Dendritic cell treated with granulocyte-macrophage colony-stimulating factor and Interleukin-4, amounts not matched to agents 40 ng/mL and 50 ng/mL, for 4 days (primary cell): ENCODE measurements around the gene MRFAP1L1.

Experiments
- H3K27ac Mint-ChIP-seq: one replicate; pipeline ENCODE4 v1.8.0; 2022; ENCODE audit warnings: mild to moderate bottlenecking, mixed read lengths
- H3K27me3 Mint-ChIP-seq: one replicate; pipeline ENCODE4 v1.8.0; 2022; ENCODE audit warnings: mild to moderate bottlenecking, mixed read lengths
- H3K36me3 Mint-ChIP-seq: one replicate; pipeline ENCODE4 v1.8.0; 2022; ENCODE audit warnings: low read depth, mixed read lengths
- H3K4me1 Mint-ChIP-seq: one replicate; pipeline ENCODE4 v1.8.0; 2022; ENCODE audit warnings: low read depth, mixed read lengths
- H3K4me3 Mint-ChIP-seq: one replicate; pipeline ENCODE4 v1.8.0; 2022; ENCODE audit warnings: mild to moderate bottlenecking, moderate library complexity, mixed read lengths
- H3K9me3 Mint-ChIP-seq: one replicate; pipeline ENCODE4 v1.8.0; 2022; ENCODE audit warnings: mixed read lengths
- intact Hi-C: fragments of 100-400 bp; cut with micrococcal nuclease; formaldehyde crosslinking; loops from one replicate; pipeline ENCODE4 v1.15.0; 2022

Gene MRFAP1L1

GRCh38 chr4:6716018-6716911 lies 6.6 kb upstream of the MRFAP1L1 start, which contains the start of gene BLOC1S4:
BLOC1S4 (plus strand) TSS chr4:6716174; CDS start chr4:6716210, 36 bp downstream.
- peaks cover under 1% of the 10 kb centered on the region for H3K9me3 Mint-ChIP-seq
- peak within 1 kb of the TSS; percentile 98 for H3K4me3 Mint-ChIP-seq
- intact Hi-C loops, result loop anchor here (5.0 kb wide), 3 partner anchors 66 to 271 kb away; partner anchors contain the start of gene KIAA0232
- H3K27me3 Mint-ChIP-seq, result peaks cover 3% of the 10 kb centered on the region
- H3K4me1 Mint-ChIP-seq, result peaks cover 34% of the 10 kb centered on the region
- H3K27ac Mint-ChIP-seq, result peak within 1 kb of the TSS; percentile 97
- peaks cover 22% of the 10 kb centered on the region for H3K36me3 Mint-ChIP-seq

- peak overlapping the region; percentile 97 for H3K27ac Mint-ChIP-seq
- H3K4me3 Mint-ChIP-seq, result peak overlapping the region; percentile 98
- H3K4me1 Mint-ChIP-seq, result peaks cover 40% of the 10 kb centered on the region
- H3K27me3 Mint-ChIP-seq, result no peaks in the 10 kb centered on the region
- H3K36me3 Mint-ChIP-seq, result peaks cover 22% of the 10 kb centered on the region
- peaks cover 7% of the 10 kb centered on the region for H3K9me3 Mint-ChIP-seq
- intact Hi-C loops, result loop anchor here (5.0 kb wide), 3 partner anchors 67 to 272 kb away; partner anchors contain the start of gene KIAA0232
Observed at GRCh38 chr4:6715704-6716017, 6.0 kb upstream of the MRFAP1L1 start.

DNA sequence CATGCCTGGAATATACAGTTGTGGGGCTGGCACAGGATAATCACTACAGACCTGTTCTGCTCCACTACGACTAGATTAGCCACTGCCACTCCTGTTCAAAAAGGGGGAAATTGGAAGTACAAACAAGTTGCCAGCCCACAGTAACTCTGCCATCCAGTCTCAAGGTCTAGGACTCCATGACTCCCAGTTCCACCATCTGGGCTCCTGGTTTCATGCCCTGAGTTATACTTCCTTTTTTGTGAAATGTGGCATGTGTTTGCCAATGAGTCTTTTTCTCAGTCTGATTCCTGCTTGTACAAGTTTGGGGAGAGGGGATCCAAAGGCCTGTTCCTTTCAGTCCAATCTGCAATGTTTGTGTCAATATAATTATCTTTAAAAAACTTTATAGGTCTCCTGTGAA lies 5.3 kb upstream of the MRFAP1L1 start:
- peak overlapping the region; percentile 97 for H3K27ac Mint-ChIP-seq

GRCh38 chr4:6710996-6711395 lies 1.3 kb upstream of the MRFAP1L1 start:
- Mint-ChIP-seq H3K4me3 (no peak overlapping the region), H3K36me3 (peaks cover 32% of the 10 kb centered on the region), H3K27me3 (no peaks in the 10 kb centered on the region), H3K9me3 (peaks cover 10% of the 10 kb centered on the region), H3K4me1 (peaks cover 65% of the 10 kb centered on the region), H3K27ac (peak overlapping the region; percentile 91)
- intact Hi-C loops, result no loop called here

More for the DNA sequence above, 5.3 kb upstream of the MRFAP1L1 start:
- Mint-ChIP-seq H3K4me3 (no peak overlapping the region), H3K9me3 (peaks cover 10% of the 10 kb centered on the region), H3K36me3 (peaks cover 22% of the 10 kb centered on the region), H3K27me3 (no peaks in the 10 kb centered on the region), H3K4me1 (peaks cover 40% of the 10 kb centered on the region)
- intact Hi-C loops, result loop anchor here (5.0 kb wide), 3 partner anchors 67 to 272 kb away; partner anchors contain the start of gene KIAA0232

DNA sequence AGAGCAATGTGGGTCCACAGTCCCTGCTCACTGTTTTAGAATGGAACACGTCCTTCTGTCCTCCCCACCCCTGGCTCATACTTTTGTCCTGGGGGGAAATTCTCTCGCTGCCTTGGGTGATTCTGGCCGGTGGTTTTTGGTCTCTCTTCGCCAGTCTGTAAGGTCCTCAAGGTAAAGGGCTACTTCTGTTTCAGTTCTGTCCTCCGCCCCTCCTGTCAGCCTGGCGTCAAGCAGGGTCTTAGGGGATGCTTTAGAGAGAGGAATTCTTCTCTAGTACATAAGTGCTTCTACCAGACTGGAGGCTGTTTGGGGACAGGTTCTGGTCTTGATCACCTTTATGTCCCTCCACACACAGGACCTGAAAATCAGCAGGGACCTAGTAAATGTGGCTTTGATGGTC lies 617 bp upstream of the MRFAP1L1 start:
- Mint-ChIP-seq H3K27ac (peak overlapping the region; percentile 91), H3K9me3 (peaks cover 10% of the 10 kb centered on the region), H3K27me3 (no peaks in the 10 kb centered on the region), H3K36me3 (peaks cover 28% of the 10 kb centered on the region), H3K4me3 (peak overlapping the region; percentile 99), H3K4me1 (peaks cover 61% of the 10 kb centered on the region)
- intact Hi-C loops, result no loop called here

GRCh38 chr4:6706173-6706572 lies 3.5 kb downstream of the MRFAP1L1 start:
- intact Hi-C loops, result loop anchor here (5.0 kb wide), 1 partner anchor 34 kb away; a partner anchor contains a TSS
- H3K4me3 Mint-ChIP-seq, result no peak overlapping the region
- peaks cover 8% of the 10 kb centered on the region for H3K9me3 Mint-ChIP-seq
- no peaks in the 10 kb centered on the region for H3K27me3 Mint-ChIP-seq
- no peak overlapping the region for H3K27ac Mint-ChIP-seq
- H3K4me1 Mint-ChIP-seq, result peaks cover 65% of the 10 kb centered on the region
- peaks cover 63% of the 10 kb centered on the region for H3K36me3 Mint-ChIP-seq

DNA sequence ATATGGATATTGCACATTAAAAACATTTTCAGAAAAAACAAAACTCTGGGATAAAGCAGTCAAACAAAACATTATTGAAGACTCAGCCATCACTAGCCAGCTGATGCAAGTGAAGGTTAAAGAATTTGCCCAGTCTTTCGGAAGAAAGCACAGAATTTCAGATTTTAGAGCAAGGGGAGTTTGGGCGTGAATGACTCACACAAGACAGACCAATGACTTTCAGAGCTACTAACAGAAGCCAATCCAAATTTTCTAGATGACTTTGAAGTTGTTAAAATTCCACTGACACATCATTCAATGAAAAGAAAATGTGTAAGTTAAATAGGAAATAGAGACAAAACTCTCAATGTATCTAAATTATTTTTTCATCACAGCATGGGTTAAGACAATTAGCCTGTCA lies 4.0 kb downstream of the MRFAP1L1 start:
- peaks cover 59% of the 10 kb centered on the region for H3K4me1 Mint-ChIP-seq
- intact Hi-C loops, result loop anchor here (5.0 kb wide), 1 partner anchor 33 kb away; a partner anchor contains a TSS
- no peak overlapping the region for H3K4me3 Mint-ChIP-seq
- H3K27me3 Mint-ChIP-seq, result no peaks in the 10 kb centered on the region
- H3K36me3 Mint-ChIP-seq, result peaks cover 67% of the 10 kb centered on the region
- no peak overlapping the region for H3K27ac Mint-ChIP-seq
- peaks cover 3% of the 10 kb centered on the region for H3K9me3 Mint-ChIP-seq

DNA sequence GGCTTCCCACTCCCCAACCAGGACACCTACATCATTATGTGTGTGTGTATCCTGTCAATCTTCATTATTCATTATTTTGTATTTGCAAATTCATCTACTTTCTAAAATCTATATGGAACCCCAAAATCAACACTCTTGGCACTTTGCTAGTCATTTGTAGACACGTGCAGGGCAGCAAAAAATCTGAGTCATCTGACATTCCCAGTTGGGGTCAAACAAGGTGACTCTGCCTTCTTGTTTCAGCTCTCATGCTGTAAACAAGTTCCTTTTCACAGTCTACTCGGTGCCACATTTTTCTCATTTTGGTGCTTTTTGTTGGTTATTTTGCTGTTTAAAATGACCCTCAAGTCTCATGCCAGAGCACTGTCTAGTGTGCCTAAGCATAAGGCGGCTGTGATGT lies 5.9 kb downstream of the MRFAP1L1 start:
- intact Hi-C loops, result no loop called here
- H3K4me3 Mint-ChIP-seq, result no peak overlapping the region
- no peak overlapping the region for H3K27ac Mint-ChIP-seq
- no peaks in the 10 kb centered on the region for H3K27me3 Mint-ChIP-seq
- H3K9me3 Mint-ChIP-seq, result no peaks in the 10 kb centered on the region
- H3K4me1 Mint-ChIP-seq, result peaks cover 46% of the 10 kb centered on the region
- peaks cover 71% of the 10 kb centered on the region for H3K36me3 Mint-ChIP-seq

DNA sequence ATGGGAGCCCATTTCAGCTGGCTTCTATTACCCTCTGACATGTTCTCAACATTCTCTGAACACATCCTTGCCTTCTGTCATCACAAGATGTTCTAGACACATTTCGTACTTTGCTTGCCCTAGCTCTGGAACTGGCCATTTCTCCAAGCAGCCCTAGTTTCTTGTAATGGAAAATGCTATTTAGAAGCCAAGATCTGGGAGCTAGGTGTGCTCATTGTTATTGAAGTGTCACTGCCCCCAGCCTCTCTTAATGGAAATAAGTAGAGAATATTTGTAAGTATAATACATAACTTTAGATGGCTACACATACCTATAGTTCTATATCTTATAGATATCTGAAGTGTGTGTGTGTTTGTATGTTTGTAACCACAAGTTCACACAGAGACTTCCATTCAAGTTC lies 6.9 kb downstream of the MRFAP1L1 start:
- peaks cover 36% of the 10 kb centered on the region for H3K4me1 Mint-ChIP-seq
- no peak overlapping the region for H3K27ac Mint-ChIP-seq
- H3K4me3 Mint-ChIP-seq, result no peak overlapping the region
- no peaks in the 10 kb centered on the region for H3K9me3 Mint-ChIP-seq
- intact Hi-C loops, result no loop called here
- no peaks in the 10 kb centered on the region for H3K27me3 Mint-ChIP-seq
- peaks cover 63% of the 10 kb centered on the region for H3K36me3 Mint-ChIP-seq

DNA sequence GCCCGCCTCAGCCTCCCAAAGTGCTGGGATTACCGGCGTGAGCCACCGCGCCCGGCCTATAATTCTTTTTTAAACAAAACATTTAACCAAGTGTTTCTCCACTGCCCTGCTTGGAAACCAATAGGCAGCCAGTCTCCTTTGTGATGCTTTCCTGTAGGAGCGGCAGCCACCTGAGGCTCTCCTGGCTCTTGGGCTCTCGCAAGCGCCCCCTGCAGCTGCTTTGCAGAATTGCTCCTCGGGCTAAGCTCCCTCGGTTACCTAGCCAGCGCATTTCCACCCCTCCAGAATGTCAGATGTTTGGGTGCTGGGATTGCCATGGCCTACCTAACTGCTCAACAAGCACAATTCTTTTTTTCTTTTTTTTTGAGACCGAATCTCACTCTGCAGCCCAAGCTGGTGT lies 8.3 kb downstream of the MRFAP1L1 start:
- Mint-ChIP-seq H3K27me3 (no peaks in the 10 kb centered on the region), H3K36me3 (peaks cover 52% of the 10 kb centered on the region), H3K27ac (no peak overlapping the region), H3K9me3 (no peaks in the 10 kb centered on the region), H3K4me1 (peaks cover 27% of the 10 kb centered on the region), H3K4me3 (no peak overlapping the region)
- intact Hi-C loops, result no loop called here

DNA sequence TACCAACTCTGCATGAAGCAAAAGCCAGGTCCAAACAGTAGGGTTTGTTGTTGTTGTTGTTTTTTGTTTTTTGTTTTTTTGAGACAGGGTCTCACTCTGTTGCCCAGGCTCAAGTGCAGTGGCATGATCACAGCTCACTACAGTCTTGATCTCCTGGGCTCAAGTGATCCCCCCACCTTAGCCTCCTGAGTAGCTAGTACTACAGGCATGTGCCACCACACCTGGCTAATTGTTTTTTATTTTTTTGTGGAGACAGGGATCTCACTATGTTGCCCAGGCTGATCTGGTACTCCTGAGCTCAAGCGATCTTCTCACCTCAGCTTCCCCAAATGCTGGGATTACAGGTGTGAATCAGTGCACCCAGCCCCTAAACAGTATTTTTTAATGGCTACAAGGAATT lies 9.8 kb downstream of the MRFAP1L1 start:
- H3K4me3 Mint-ChIP-seq, result no peak overlapping the region
- peaks cover 32% of the 10 kb centered on the region for H3K4me1 Mint-ChIP-seq
- H3K27me3 Mint-ChIP-seq, result no peaks in the 10 kb centered on the region
- no peak overlapping the region for H3K27ac Mint-ChIP-seq
- no peaks in the 10 kb centered on the region for H3K9me3 Mint-ChIP-seq
- intact Hi-C loops, result no loop called here
- peaks cover 48% of the 10 kb centered on the region for H3K36me3 Mint-ChIP-seq

DNA sequence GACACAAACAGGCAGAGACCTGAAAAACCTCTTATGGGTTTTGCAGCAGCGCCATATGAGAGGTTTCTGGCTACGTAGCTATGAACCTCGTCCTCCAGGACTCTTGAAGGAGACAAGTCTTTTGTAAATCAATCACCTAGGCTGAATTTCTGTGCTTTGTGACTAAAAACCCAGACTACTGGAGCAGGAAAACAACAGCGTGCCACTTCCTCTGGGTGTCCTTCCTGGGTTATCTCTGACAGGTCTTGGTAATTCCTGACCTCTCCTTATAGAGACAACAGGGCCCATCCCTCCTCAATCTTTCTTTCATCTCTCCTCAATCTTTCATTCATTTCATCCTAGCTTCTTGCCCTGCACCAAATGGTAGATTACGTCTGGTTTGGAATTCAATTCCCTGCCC lies 10.3 kb downstream of the MRFAP1L1 start:
- intact Hi-C loops, result no loop called here
- Mint-ChIP-seq H3K9me3 (no peaks in the 10 kb centered on the region), H3K4me3 (no peak overlapping the region), H3K27me3 (no peaks in the 10 kb centered on the region), H3K4me1 (peaks cover 32% of the 10 kb centered on the region), H3K27ac (no peak overlapping the region), H3K36me3 (peaks cover 43% of the 10 kb centered on the region)

DNA sequence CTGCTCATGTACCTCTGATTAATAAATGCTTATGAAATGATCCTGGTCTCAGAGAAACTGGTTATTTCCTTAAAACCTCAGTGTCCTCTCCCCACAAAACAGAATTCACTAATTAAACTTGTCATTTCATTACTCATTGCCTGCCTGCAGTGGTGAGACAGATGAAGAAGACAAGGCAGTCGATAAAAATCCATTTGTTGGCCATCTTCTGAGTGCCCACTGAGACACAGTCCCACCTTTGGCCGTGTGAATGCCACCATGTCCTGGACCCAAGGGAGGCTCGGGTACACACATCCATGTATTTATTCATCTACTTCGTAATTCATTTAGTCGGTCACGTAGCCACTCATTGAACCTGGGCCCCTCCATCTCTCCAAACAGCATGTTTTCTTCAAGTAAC lies 12.5 kb downstream of the MRFAP1L1 start:
- Mint-ChIP-seq H3K9me3 (no peaks in the 10 kb centered on the region), H3K27me3 (no peaks in the 10 kb centered on the region), H3K4me3 (no peak overlapping the region), H3K27ac (peak overlapping the region; percentile 52), H3K4me1 (peaks cover 41% of the 10 kb centered on the region), H3K36me3 (peaks cover 26% of the 10 kb centered on the region)
- intact Hi-C loops, result no loop called here

DNA sequence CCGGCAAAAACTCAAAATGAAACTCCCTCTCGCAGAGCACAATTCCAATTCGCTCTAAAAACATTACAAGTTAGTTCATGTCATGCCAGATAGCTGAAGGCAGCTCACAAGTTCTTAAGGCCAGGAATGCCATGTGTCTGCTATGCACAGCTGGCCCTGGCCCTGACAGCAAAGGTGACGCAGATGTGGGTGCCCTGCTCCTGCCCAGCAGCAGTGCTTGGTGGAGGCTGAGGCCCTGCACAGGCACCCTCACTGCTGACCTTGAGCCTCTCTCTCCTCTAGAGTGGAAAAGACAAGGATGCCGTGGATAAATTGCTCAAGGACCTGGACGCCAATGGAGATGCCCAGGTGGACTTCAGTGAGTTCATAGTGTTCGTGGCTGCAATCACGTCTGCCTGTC lies 13.1 kb downstream of the MRFAP1L1 start:
- no peak overlapping the region for H3K4me3 Mint-ChIP-seq
- no peaks in the 10 kb centered on the region for H3K9me3 Mint-ChIP-seq
- H3K4me1 Mint-ChIP-seq, result peaks cover 41% of the 10 kb centered on the region
- peaks cover 21% of the 10 kb centered on the region for H3K36me3 Mint-ChIP-seq
- peak overlapping the region; percentile 52 for H3K27ac Mint-ChIP-seq
- intact Hi-C loops, result no loop called here
- H3K27me3 Mint-ChIP-seq, result no peaks in the 10 kb centered on the region
